KBM-7 (cell line): ENCODE data around the gene GTF2IRD2.
"Not testable (repeated sequence)": the region's sequence is repeated elsewhere in the genome, so short reads cannot be mapped to it uniquely, and the experiment has no call there.

Experiments
- DNase-seq: peaks from one replicate; pipeline ENCODE4 v3.0.0-alpha.2; 2015
- in situ Hi-C: fragments of 300-500 bp; cut with MboI; formaldehyde crosslinking; loops from 2 replicates; pipeline ENCODE4 v1.14.3; 2020; ENCODE audit warnings: low sequenced_read_pairs, low pct_unique_long_range_greater_than_20kb, mixed read lengths

Gene GTF2IRD2

GRCh38 chr7:74850833-74851721 lies at the start of gene GTF2IRD2:
Gene GTF2IRD2 (minus strand): TSS chr7:74851605. CDS start chr7:74836378, 15,227 bp downstream.
- DNase-seq, in situ Hi-C loops: not testable (repeated sequence)

GRCh38 chr7:74890158-74891123 lies 39.0 kb upstream of the GTF2IRD2 start:
- DNase-seq = peak; percentile 91
- in situ Hi-C loops = not testable (repeated sequence)

- in situ Hi-C loops, DNase-seq: not testable (repeated sequence)
Measured at GRCh38 chr7:74889518-74890129, 38.2 kb upstream of the GTF2IRD2 start.

DNA sequence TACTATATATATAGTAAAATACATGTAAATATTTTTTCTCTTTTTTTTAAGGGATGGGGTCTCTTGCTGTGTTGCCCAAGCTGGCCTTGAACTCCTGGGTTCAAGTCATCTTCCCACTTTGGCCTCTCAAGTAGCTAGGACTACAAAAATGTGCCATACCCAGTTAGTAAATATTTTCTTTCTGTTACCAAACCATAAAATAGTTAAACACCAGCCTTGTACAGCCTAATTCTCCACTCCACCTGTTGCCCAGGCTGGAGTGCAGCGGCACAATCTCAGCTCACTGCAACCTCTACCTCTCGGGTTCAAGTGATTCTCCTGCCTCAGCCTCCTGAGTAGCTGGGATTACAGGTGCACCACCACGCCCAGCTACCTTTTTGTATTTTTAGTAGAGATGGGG lies 33.9 kb upstream of the GTF2IRD2 start:
- in situ Hi-C loops, DNase-seq: not testable (repeated sequence)

DNA sequence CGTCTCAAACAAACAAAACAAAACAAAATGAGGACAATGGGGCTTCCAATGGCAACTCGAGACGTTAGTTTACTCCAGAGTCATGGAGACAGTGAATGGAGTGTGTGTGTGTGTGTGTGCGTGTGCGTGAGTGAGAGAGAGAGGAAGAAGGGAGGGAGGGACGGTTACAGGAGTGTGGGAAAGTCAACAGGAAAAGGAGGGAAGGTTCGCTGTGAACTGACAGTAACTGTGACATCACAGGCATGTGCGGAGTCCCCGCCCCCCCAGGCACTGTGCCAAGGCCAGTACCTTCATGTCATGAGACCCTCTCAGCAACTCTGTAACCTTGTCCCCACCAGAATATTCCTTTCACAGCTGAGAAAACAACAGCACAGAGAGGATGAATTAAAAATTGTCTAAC lies 30.7 kb upstream of the GTF2IRD2 start:
- in situ Hi-C loops, DNase-seq: not testable (repeated sequence)

DNA sequence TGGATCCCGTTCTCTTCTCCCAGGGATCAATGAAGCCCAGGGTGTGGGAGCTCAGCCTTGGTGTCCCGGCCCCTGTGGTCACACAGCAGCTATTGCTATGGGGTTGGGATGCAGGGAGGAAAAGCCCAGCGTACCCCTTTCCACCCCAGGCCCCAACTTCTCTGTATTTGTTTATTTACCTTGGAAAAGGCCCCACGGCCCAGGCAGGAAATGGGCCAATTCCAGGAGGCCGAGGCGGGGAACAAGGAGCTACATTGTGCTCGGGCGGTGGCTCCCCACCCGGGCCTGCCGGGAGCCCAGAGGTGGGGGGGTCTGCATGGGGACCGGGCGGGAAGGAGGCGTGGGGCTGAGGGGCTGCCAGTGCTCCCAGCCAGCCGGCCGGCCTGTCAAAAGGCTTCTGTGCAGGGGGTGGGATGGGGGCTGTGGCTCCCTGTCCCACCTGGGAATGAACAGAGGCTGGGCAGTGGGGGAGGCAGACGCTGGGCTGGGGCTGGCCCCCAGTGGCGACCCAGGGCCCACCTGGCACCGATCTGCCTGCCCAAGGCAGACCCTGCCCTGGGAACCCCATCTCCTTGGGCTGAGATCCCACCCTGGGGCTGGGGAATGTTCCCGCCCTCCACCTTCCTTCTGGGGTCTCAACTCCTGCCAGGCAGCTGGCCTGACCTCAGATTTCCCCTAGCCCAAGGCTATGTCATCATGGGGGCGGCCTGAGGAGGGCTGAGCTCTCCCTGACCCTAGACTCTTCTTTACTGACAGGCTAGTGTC lies 23.5 kb upstream of the GTF2IRD2 start:
- in situ Hi-C loops, DNase-seq: not testable (repeated sequence)

GRCh38 chr7:74874104-74874747 lies 22.8 kb upstream of the GTF2IRD2 start:
- not testable (repeated sequence) for DNase-seq

GRCh38 chr7:74872542-74872941 lies 21.1 kb upstream of the GTF2IRD2 start:
- in situ Hi-C loops = not testable (repeated sequence)

More at GRCh38 chr7:74874104-74874747, 22.8 kb upstream of the GTF2IRD2 start:
- in situ Hi-C loops = not testable (repeated sequence)

DNA sequence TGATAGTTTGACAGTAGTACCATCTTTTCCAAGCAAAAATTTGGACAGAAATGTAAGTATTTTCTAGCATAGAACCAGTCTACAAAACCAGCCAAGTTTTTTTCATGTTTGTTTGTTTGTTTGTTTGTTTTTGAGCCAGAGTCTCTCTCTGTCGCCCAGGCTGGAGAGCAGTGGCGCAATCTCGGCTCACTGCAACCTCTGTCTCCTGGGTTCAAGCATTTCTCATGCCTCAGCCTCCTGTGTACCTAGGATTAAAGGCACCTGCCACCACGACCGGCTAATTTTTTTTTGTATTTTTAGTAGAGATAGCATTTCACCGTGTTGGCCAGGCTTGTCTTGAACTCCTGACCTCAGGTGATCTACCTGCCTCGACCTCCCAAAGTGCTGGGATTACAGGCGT lies 14.4 kb upstream of the GTF2IRD2 start:
- DNase-seq, in situ Hi-C loops: not testable (repeated sequence)

More at GRCh38 chr7:74872542-74872941, 21.1 kb upstream of the GTF2IRD2 start:
- DNase-seq = not testable (repeated sequence)

DNA sequence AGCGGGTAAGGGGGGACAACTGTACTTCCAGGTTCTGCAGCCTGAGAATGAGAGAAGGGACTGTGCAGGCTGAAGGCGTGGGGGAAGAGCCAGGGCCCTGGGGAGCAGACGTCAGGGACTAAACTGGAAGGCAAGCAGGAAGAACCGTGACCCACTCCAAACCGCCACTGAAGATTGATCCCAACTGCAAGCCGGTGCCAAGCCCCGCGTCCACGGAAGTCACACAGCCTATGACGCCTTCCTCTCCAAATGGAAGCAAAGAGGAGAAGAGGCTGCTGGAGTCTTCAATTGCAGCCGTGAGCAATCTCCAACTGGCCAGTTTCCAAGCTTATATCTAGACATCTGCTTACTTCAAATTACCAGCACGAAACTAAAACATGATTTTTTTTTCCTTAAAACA lies 1.6 kb downstream of the GTF2IRD2 start:
- in situ Hi-C loops = not testable (repeated sequence)

DNA sequence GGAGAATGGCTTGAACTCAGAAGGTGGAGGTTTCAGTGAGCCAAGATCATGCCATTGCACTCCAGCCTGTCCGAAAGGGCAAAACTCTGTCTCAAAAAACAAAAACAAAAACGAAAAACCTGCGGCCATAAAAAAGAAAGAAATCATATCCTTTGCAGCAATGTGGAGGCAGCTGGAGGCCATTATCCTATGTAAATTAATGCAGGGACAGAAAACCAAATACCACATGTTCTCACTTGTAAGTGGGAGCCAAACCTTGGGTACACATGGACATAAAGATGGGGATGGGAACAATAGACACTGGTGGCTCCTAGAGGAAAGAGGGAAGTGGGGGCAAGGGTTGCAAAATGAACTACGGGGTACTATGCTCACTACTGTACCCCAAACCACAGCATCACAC lies 21.0 kb downstream of the GTF2IRD2 start:
- in situ Hi-C loops, DNase-seq: not testable (repeated sequence)

More for the DNA sequence above, 1.6 kb downstream of the GTF2IRD2 start:
- DNase-seq = not testable (repeated sequence)

DNA sequence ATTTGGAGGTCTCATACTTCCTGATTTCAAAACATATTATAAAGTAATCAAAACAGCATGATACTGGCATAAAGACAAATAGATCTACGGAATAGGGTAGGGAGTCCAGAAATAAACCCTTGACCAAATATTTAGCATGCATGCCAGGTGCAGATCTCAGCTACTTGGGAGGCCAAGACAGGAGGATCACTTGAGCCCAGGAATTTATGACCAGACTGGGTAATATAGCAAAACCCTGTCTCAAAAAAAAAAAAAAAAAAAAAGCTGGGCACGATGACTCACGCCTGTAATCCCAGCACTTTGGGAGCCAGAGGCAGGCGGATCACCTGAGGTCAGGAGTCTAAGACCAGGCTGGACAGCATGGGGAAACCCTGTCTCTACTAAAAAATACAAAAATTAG lies 21.4 kb downstream of the GTF2IRD2 start:
- DNase-seq, in situ Hi-C loops: not testable (repeated sequence)

DNA sequence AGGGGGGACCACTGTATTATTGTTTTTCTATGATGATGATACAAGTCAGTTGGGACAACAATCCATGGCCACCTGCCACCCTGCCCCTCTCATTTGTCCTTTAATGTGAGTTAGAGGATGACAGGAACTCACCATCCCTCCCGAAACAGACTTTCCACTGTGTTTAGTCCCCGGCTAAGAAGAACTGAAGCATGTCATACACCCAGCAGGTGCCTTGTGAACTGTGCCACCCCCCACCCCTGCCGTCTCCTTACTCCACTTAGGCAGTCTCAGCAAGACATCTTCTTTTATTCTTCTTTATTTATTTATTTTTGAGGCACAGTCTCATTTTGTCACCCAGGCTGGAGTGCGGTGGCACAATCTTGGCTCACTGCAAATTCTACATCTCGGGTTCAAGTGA lies 30.1 kb downstream of the GTF2IRD2 start:
- in situ Hi-C loops, DNase-seq: not testable (repeated sequence)

DNA sequence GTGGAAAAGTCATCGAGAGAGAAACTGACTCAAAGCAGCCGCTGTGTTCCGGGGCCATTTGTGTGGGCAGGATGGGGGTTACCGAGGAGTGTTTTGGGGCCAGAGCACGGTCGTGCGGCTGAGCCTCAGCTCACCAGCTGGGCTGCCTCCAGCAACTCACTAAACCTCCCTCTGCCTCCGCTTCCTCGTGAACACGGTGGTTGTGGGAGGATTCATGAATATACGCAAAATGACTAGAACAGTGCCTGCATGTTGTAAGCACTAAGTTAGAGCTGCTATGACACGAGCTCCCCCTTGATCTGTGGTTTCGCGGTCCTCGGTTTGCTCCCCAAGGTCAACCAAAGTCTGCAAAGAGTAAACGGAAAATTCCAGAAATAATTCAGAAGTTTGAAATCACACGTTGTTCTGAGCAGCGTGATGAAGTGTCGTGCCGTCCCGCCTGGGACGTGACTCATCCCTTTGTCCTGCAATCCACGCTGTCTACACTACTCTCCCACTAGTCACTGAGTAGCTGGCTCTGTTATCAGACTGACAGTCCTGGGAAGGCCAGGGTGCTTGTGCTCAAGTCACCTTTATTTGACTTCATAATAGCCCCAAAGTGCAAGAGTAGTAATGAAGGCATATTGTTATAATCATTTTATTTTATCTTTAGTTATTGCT lies 31.1 kb downstream of the GTF2IRD2 start:
- in situ Hi-C loops, DNase-seq: not testable (repeated sequence)

- DNase-seq, in situ Hi-C loops: not testable (repeated sequence)
Measured at GRCh38 chr7:74815882-74816281, 35.5 kb downstream of the GTF2IRD2 start.

- in situ Hi-C loops, DNase-seq: not testable (repeated sequence)
Measured at GRCh38 chr7:74798644-74799043, 52.8 kb downstream of the GTF2IRD2 start.
